Panc1 (cell line): ENCODE measurements around the gene DHH. TPM values are rescaled to one million over a fixed set of nuclear protein-coding genes. Genes with fewer than 3 reads are reported as not detected.
A peak's percentile ranks its signal among the peaks of the same experiment; 100 is the strongest.

Experiments
- ATAC-seq: fragments of 200-7000 bp; cut with Tn5 transposase; 2 replicates; pipeline ENCODE4 v1.9.1; 2020; ENCODE audit warnings: mild to moderate bottlenecking, moderate library complexity
- BruUV-seq: library from RNA; stranded (reverse); fragments of 400-500 nt; replicated peaks from 2 replicates; lab custom pipeline; 2021; lab: Mats Ljungman, UMichigan
- CTCF ChIA-PET: fragments of 300-600 bp; sonication (Branson Sonifier 250); formaldehyde crosslinking; loops from one replicate; lab custom pipeline; 2022; ENCODE audit warnings: antibody characterized with exemption; lab: Charles Lee
- POLR2A ChIA-PET: fragments of 300-600 bp; sonication (Branson Sonifier 250); formaldehyde crosslinking; loops from one replicate; lab custom pipeline; 2022; ENCODE audit warnings: antibody characterized with exemption; lab: Charles Lee
- DNase-seq: peaks from one replicate; pipeline ENCODE4 v3.0.0-alpha.2; 2010; ENCODE audit warnings: low read depth, low spot score
- H3K27ac ChIP-seq: 2 replicates; pipeline ENCODE4 v1.5.1; 2011; ENCODE audit warnings: mild to moderate bottlenecking, low read length, inconsistent platforms
- H3K27me3 ChIP-seq: fragments of 200-500 bp; sonication (Bioruptor generic); 2 replicates; pipeline ENCODE4 v1.6.0; 2014; ENCODE audit warnings: low read length, inconsistent platforms; ENCODE audit not compliant: control insufficient read depth, insufficient read depth
- H3K36me3 ChIP-seq: fragments of 200-500 bp; sonication (Bioruptor generic); 2 replicates; pipeline ENCODE4 v1.5.1; 2014; ENCODE audit warnings: inconsistent platforms, mild to moderate bottlenecking, low read length, moderate library complexity; ENCODE audit not compliant: control insufficient read depth, insufficient read depth
- H3K4me1 ChIP-seq: 2 replicates; pipeline ENCODE4 v1.5.1; 2011; ENCODE audit warnings: inconsistent platforms, mild to moderate bottlenecking, low read length, moderate library complexity; ENCODE audit not compliant: control insufficient read depth, insufficient read depth
- H3K4me3 ChIP-seq, 2 experiments: 2 replicates each; pipeline ENCODE4 v1.5.1; 2011 to 2012; ENCODE audit warnings: low read depth in 2 of 2, low read length in 2 of 2, mild to moderate bottlenecking in 2 of 2, inconsistent platforms in 1 of 2, moderate library complexity in 1 of 2
- H3K9me3 ChIP-seq: fragments of 200-500 bp; sonication (Bioruptor generic); 2 replicates; pipeline ENCODE4 v1.5.1; 2014; ENCODE audit warnings: low read depth, mild to moderate bottlenecking, inconsistent platforms, low read length, moderate library complexity; ENCODE audit not compliant: control insufficient read depth, insufficient read depth
- POLR2AphosphoS5 ChIP-seq: IDR thresholded peaks from 2 replicates; pipeline ENCODE4 v1.6.1; 2012; ENCODE audit warnings: mild to moderate bottlenecking, low read depth, low read length, moderate library complexity
- SIN3A ChIP-seq: IDR thresholded peaks from 2 replicates; pipeline ENCODE4 v1.6.1; 2012; ENCODE audit warnings: low read depth, mild to moderate bottlenecking, low read length, moderate library complexity, borderline replicate concordance; ENCODE audit not compliant: insufficient read depth
- TCF7L2 ChIP-seq: IDR thresholded peaks from 2 replicates; pipeline ENCODE4 v1.6.1; 2011; ENCODE audit warnings: mild to moderate bottlenecking, low read depth, low read length, inconsistent platforms
- in situ Hi-C: cut with HindIII; loops from 2 replicates; pipeline ENCODE4 v1.10.0; 2016; ENCODE audit warnings: low sequenced_read_pairs, low pct_unique_long_range_greater_than_20kb
- intact Hi-C: fragments of 100-400 bp; cut with micrococcal nuclease; formaldehyde crosslinking; loops from one replicate; pipeline ENCODE4 v1.10.0; 2022; ENCODE audit not compliant: unreplicated experiment
- total RNA-seq: library from RNA; stranded (reverse); gene quantifications from one replicate; pipeline ENCODE4 v1.2.1, GENCODE V29; 2021; ENCODE audit not compliant: unreplicated experiment
- TF ChIP-seq, protein P1 (sequence below): fragments of 450-650 bp; IDR thresholded peaks from 2 replicates; pipeline ENCODE4 v1.5.1; 2017; ENCODE audit warnings: mild to moderate bottlenecking
- TF ChIP-seq, protein P2 (sequence below), 2 experiments: IDR thresholded peaks; 2 replicates each; pipeline ENCODE4 v1.6.1; 2011 to 2012; ENCODE audit warnings: low read depth in 2 of 2, control low read depth in 1 of 2, low read length in 1 of 2, mild to moderate bottlenecking in 1 of 2, moderate library complexity in 1 of 2; ENCODE audit not compliant: insufficient read depth in 1 of 2

The DHH gene
- total RNA-seq, 1 experiment from 2014 or later: 1.9 TPM

DNA sequence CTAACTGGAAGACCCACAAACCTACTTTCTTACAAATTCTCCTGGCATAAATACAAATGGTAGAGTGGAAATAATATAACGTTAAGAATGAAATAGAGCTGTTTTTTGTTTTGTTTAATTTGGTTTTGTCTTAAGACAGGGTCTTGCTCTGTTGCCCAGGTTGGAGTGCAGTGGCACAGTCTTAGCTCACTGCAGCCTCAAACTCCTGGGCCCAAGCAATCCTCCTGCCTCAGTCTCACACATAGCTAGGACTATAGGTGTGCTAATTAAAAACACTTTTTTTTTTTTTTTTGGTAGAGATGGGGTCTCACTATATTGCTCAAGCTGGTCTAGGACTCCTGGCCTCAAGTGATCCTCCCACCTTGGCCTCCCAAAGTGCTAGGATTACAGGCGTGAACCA, 4.1 kb upstream of the DHH start:
- BruUV-seq: no TSS peak
- H3K9me3 ChIP-seq: no peaks in the 10 kb centered on the region
- H3K36me3 ChIP-seq: peaks cover 2% of the 10 kb centered on the region; the same call in 1 of the 2 replicates
- in situ Hi-C loops (no loop called here), intact Hi-C loops (no loop called here)
- H3K4me3 ChIP-seq: no peak overlapping the region
- peaks cover 8% of the 10 kb centered on the region for H3K4me1 ChIP-seq
- TF ChIP-seq TCF7L2: no peak
- TF ChIP-seq, protein P1, sequence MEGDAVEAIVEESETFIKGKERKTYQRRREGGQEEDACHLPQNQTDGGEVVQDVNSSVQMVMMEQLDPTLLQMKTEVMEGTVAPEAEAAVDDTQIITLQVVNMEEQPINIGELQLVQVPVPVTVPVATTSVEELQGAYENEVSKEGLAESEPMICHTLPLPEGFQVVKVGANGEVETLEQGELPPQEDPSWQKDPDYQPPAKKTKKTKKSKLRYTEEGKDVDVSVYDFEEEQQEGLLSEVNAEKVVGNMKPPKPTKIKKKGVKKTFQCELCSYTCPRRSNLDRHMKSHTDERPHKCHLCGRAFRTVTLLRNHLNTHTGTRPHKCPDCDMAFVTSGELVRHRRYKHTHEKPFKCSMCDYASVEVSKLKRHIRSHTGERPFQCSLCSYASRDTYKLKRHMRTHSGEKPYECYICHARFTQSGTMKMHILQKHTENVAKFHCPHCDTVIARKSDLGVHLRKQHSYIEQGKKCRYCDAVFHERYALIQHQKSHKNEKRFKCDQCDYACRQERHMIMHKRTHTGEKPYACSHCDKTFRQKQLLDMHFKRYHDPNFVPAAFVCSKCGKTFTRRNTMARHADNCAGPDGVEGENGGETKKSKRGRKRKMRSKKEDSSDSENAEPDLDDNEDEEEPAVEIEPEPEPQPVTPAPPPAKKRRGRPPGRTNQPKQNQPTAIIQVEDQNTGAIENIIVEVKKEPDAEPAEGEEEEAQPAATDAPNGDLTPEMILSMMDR: no peak
- TF ChIP-seq SIN3A: no peak
- TF ChIP-seq, protein P2, sequence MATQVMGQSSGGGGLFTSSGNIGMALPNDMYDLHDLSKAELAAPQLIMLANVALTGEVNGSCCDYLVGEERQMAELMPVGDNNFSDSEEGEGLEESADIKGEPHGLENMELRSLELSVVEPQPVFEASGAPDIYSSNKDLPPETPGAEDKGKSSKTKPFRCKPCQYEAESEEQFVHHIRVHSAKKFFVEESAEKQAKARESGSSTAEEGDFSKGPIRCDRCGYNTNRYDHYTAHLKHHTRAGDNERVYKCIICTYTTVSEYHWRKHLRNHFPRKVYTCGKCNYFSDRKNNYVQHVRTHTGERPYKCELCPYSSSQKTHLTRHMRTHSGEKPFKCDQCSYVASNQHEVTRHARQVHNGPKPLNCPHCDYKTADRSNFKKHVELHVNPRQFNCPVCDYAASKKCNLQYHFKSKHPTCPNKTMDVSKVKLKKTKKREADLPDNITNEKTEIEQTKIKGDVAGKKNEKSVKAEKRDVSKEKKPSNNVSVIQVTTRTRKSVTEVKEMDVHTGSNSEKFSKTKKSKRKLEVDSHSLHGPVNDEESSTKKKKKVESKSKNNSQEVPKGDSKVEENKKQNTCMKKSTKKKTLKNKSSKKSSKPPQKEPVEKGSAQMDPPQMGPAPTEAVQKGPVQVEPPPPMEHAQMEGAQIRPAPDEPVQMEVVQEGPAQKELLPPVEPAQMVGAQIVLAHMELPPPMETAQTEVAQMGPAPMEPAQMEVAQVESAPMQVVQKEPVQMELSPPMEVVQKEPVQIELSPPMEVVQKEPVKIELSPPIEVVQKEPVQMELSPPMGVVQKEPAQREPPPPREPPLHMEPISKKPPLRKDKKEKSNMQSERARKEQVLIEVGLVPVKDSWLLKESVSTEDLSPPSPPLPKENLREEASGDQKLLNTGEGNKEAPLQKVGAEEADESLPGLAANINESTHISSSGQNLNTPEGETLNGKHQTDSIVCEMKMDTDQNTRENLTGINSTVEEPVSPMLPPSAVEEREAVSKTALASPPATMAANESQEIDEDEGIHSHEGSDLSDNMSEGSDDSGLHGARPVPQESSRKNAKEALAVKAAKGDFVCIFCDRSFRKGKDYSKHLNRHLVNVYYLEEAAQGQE (IDR thresholded peaks at IDR 0.05; ENCODE audit: insufficient read depth in 1 of 2, low read depth in 2 of 2, low read length in 1 of 2): no peak
- TF ChIP-seq POLR2AphosphoS5: no peak
- DNase-seq (no peak), ATAC-seq (no peak)
- POLR2A ChIA-PET: no interaction called here
- CTCF ChIA-PET: interaction anchor here (0.7 to 3.7 kb wide), 5 partner anchors 11 to 343 kb away, joined by 4 to 22 read pairs (median 6); no protein-coding TSS in a partner anchor
- H3K27ac ChIP-seq: no peak overlapping the region
- no peaks in the 10 kb centered on the region for H3K27me3 ChIP-seq

DNA sequence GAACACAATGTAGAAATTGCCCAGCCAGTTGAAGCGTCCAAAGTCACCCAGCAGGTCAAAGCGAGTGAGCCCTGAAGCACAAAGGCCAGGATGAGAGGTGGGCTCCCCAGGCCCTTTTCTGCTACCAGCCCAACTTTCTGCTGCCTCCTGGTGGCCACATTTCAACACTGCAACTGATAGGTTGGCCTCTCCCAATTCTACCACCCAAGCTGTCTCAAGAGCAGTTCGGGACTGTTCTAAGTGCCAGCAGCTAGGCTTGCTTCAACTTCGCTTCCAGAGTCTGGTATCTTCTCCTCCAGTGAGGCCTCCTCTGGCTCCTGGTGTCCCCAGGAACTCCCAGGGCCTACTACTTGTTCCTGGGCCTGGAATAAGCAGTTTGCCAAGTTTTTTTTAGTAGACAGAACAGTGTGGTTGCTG, 3.4 kb upstream of the DHH start:
- H3K36me3 ChIP-seq: peaks cover 2% of the 10 kb centered on the region; the same call in 1 of the 2 replicates
- BruUV-seq: no TSS peak
- no peak overlapping the region for H3K4me3 ChIP-seq
- TF ChIP-seq, protein P1: peak; percentile 92
- TF ChIP-seq, protein P2 (IDR thresholded peaks at IDR 0.05; ENCODE audit: insufficient read depth in 1 of 2, low read depth in 2 of 2, low read length in 1 of 2): no peak
- ChIA-PET POLR2A (no interaction called here), CTCF (interaction anchor here (0.6 to 3.7 kb wide), 4 partner anchors 10 to 42 kb away, joined by 3 to 22 read pairs (median 5); no protein-coding TSS in a partner anchor)
- no peaks in the 10 kb centered on the region for H3K27me3 ChIP-seq
- peaks cover 11% of the 10 kb centered on the region for H3K4me1 ChIP-seq
- intact Hi-C loops (no loop called here), in situ Hi-C loops (no loop called here)
- peak; percentile 41; the same call in 1 of the 2 replicates for ATAC-seq
- H3K9me3 ChIP-seq: no peaks in the 10 kb centered on the region
- no peak overlapping the region for H3K27ac ChIP-seq
- peak; percentile 38 for DNase-seq
